Activated CD4-positive, alpha-beta T cell treated with anti-CD3 and anti-CD28 coated beads, Interleukin-2, amount 50 U/mL, for 1 hour (primary cell): ENCODE results near the gene PTDSS2.
"Not testable (repeated sequence)": the region's sequence is repeated elsewhere in the genome, so short reads cannot be mapped to it uniquely, and the experiment has no call there.

ENCODE experiments used
- DNase-seq: peaks from one replicate; pipeline ENCODE4 v3.0.0-alpha.2; 2020

The PTDSS2 gene

DNA sequence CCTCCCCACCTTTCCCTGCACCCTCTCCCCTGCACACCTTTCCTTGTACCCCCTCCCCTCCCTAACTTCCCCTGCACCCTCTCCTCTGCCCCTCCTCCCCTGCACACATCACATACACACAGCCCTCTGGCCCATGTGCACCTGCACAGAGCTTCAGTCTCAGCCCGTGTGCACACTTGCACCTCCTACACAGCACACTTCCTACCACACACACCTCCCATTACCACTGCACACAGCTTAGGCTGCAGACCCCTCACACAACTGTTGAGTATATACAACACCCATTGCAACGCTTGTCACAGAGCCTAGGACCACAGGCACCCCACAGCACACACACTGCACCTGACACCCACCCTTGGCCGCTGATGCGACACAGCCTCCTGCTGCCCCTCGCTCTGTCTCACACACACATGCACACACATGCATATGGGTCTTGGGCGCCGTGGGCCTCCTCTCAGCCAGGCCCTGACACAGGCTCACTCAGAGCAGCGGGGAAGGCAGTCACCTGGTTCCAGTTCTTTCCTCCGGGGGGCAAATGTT is 35.7 kb upstream of the PTDSS2 start:
- no peak for DNase-seq

DNA sequence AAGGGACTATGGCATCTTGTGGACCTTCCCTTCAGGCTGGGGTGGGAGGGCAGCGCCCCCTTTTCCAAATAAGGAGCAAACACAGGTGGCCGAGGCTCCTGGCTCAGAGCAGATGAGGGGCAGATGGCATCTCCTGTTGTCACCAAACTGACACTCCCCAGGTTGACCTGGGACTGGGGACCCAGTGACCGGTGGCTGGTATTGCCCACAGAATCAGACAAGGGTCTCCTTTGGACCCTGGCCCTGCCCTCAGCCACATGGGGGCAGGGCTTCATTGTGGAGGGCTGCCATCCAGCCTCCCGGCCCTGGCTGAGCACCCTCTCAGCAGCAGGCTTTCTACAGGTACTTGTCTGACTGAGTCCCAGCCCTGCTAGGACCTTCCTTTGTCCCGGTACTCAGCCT is 34.4 kb upstream of the PTDSS2 start:
- DNase-seq, result no peak

DNA sequence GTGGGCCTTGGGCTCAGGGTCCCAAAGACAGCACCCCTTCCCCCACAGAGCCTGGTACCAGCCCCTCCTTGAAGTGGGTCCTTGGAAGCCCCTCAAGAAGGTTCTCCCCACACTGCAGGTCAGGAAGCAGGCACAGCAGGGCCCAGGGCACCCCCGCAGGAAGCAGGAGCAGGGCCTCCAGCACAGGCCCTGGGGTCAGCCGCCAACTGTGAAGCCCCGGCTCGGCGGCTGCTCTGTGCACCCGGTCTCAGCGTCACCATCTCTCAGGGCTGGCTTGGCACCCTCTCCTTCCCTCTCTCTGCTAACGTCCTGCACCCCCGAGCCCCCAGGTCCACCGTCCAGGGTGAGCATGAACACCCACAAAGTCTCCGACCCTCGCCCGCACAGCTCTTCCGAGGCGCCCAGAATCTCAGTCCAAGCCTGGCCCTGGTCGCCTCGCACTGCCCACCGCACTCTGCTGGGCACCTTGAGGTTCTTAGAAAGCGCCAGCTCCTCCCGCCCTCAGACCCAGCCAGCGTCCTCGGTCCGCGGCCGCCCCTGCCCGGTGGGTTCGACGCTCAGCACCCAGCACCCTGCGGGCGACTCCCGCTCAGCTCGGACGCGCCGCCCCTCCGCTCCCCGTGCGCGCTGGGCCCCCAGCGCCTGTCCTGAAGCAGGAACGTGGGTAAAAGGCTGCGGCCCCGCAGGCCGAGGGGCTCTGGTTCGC is 33.9 kb upstream of the PTDSS2 start:
- DNase-seq, result no peak

DNA sequence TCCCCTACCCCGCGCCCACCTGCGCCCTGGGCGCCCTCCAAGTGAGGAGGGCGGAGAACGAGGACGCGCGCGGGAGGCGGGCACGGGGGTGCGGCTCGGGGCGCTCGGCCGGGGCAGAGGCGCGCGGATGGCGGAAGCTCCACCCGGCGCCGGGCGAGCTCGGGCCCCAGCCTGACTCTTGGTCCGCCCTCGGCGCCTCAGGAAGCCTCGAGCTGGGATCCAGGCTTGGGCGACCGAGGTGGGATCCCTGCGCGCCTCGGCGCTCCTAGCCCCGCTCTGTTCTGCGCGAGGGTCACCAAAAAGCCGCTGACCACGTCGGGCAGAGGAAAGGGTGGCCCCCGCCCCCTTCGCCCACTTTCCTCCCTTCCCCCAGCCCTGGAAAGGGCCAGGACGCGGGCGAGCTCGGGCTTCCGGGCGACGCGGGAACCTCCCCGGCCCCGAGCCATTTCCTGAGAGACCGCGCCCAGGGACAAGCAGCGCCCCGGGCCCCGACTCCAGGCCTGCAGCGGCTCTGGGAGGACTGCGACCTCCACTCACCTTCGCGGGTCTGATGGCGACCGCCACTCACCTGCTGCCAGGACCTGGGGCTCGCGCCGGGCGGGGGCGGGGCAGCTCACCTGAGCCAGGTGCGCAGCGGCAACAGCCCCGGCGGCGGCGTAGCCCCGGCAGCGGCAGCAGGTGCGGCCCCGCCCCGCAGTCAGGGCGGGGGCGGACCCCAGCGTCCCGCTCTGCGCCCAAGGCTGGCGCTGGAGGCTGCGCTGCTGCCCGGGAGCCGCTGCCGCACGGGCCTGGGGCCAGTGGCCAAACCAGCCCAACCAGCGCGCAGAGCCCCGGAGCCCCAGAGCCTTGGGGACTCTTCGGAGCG is 33.1 kb upstream of the PTDSS2 start:
- DNase-seq, result peak; percentile 36

DNA sequence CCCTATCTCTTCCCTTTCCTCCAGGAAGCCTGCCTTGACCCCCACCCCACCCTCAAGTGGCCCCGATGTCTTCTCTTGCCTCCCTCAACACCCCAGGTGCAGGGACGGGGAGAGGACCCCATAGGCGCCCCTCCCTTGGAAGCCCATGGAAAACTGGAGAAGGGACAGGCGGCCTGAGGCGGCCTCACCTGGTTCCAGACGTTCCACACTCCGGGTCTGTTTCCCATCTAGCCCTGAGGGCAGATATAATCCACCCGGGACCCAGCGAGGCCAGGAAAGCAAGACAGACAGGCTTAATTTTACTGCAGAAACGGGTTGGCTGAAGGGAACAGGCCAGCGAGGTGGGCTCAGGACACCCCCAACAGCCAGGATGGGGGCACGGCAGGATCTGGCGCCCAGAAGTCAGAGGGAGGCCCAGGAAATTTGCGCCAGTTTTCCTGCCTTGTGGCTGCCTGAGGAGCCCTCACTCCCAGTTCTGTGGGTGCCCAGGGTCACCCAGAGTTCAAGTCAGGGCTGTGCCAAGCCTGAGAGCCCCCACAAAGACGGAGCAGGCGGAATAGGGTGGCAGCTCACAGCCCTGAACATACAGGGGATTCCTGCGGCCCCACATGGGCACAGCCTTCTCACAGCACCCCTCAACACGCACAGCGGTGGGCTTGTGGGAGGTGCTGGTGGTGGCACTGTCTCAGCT is 32.3 kb upstream of the PTDSS2 start:
- DNase-seq, result no peak

DNA sequence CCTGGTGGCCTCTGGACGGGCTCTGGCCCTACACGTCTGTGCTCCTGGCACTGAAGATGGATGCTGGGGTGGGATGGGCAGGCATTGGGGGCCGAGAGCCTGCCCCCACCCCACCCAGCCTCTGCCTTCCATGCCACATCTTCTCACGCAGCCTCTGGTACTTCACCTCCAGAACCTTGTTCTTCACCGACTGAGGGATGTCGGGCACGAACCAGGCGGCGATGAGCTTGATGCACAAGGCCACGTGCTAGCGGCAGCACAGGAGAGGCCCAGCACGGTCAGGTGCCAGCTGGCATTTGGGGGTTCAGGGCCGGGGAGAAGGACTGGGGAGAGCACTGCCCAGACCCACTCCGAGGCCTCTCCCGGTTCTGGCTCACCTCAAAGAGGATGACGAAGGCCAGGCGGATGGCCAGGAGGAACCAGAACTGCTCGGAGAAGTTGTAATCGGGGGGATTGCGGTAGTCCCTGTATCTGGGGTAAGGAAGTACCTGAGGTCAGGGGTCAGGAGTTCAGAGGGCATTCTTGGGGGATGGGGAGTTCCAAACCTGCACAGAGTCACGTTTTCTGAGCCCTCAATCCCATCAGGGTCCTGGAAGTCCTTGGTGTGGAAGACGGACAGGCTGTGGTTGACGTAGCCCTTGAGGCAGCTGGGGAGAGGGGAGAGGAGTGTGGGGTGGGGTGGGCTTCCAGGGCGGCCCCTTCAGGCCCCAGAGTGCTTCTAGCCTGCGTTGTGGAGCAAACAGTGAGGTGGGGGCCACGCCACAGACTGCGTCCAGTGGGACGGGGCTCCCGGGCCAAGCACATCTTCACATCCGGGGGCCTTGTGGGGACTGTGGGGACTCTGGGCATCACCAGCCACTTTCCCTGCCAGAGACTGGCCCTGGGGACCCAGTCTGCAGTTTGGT is 31.5 kb upstream of the PTDSS2 start:
- no peak for DNase-seq

DNA sequence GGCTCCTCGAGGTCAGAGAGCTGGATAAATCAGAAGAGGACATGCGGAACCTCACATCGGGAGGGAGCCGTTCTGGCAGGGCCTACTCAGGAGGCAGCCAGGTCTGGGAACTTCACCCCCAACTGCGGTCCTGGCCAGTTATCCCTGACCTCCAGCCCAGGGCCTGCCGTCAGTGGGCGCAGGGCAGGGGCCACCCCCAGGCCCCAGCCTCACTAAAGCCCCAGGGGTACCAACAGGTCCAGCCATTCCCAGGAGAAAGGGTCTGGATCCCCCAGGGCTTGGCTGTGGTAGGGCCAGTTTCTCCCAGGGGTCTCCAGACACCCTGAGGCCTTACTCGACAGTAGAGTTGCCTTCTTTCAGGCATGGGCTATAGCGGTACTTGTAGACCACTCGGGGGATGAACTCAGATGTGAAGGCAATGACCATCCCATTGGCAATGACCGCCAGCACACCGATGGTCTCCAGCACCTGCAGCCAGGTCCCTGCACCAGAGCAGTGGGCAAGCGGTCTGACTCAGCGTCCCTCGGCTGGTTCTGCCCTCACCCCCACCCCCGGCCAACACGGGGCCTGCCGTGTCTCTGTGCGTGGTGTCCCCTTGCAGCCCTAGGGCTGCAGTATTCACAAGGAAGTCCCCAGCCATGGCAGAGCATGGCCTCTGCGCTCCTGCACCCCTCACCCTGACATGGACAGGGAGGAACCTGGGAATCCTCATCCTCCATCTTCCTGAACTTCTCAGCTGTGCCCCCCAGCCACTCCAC is 30.7 kb upstream of the PTDSS2 start:
- DNase-seq, result no peak

DNA sequence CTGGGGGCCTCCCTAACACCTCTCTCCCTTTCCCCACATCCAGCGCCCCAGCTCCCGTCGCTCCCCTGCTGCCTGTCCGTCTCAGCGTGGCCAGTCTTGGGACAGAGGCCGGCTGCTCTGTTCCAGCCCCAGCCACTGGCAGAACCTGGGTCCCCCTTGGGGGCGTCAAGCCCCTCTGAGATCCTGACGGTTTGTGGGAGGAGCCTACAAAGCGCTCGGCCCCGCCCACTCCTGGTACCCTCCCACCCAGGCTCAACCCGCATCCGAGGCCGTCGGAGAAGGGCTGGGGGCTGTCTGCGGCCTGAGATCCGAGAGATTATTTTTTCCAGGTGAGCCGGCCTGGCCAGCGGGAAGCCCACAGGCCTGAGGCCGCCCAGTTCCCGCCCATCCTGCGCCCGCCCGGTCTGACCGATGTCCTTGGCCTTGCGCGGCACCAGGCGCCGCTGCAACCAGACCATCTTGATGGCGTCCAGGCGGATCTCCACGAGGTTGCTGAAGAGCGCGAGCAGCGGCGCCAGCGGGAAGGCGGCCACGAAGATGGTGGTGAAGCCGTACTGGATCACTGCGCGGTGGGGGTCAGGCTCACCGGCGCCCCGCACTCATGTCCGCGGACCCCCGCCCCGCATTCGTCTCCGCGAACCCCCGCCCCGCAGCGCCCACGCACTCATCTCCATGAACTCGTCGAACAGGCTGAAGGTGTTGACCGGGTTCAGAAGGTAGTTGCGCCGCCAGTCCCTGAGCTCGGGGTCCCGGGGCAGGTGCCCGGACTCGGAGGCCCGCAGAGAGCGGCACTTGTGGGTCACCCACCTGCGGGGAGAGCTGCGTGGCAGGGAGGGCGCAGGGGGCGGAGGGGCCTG is 29.8 kb upstream of the PTDSS2 start:
- DNase-seq, result no peak

DNA sequence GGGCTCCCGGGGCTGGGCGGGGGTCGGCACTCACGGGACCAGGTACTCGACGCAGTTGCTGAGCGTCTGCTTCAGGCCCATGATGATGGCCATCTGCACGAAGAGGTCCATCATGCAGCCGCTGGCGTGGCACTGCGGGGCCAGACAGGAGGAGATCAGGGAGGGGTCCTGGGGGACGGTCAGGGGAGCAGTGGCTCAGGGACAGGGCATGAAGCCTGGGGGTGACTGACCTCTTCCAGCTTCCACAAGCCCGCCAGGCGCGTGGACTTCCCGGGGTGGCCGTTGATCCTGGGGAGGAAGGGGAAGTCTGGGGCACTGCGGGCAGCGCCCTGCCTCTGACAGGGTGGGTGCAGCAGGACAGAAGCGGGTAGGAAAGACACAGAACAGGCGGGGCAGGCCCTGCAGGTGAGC is 29.2 kb upstream of the PTDSS2 start:
- no peak for DNase-seq

DNA sequence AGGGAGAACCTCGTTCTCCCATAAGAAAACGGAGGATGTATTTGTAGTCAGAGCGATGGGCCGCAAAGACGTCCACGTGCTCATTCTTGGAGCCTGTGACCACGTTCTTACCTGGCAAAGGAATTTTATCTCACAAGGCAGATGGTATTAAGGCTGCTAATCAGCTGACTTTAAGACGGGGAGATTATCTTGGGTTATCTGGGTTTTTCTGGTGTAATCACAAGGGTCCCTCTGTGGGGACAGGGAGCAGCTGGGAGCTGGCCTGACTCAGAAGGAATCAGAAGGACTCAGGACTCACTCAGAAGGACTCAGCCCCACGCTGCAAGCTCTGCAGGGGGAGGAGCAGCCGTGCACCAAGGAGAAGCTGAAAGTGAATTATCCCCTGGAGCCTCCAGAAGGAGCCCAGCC is 27.8 kb upstream of the PTDSS2 start:
- DNase-seq, result no peak

DNA sequence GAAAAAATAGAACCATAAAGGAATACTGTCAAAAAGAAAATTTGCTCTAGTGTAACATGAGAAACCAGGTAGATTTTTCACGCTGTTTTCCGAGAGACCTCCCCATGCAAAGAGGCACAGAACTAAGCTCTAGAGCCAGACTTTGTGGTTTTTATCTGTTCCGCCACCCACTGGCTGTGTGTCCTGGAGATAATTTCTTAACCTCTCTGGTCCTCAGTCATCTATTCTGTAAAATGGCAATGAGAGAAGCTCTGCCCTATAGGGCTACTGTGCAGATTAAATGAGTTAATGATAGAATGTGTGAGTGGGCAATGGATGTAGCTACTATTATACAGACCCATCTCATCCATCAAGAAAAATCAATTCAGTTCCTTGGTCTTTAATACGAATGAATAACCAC is 25.8 kb upstream of the PTDSS2 start:
- DNase-seq, result no peak

DNA sequence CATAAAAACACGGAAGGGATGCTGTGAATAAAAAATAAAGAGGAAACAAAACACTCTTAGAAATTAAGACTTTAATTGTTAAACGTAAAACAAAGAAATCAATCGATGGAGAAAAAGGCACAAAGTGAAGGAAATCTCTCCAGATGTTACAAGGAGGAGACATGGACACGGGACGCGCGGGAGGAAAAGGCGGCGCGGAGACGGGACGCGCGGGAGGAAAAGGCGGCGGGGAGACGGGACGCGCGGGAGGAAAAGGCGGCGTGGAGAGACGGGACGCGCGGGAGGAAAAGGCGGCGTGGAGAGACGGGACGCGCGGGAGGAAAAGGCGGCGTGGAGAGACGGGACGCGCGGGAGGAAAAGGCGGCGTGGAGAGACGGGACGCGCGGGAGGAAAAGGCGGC is 25.3 kb upstream of the PTDSS2 start:
- not testable (repeated sequence) for DNase-seq

DNA sequence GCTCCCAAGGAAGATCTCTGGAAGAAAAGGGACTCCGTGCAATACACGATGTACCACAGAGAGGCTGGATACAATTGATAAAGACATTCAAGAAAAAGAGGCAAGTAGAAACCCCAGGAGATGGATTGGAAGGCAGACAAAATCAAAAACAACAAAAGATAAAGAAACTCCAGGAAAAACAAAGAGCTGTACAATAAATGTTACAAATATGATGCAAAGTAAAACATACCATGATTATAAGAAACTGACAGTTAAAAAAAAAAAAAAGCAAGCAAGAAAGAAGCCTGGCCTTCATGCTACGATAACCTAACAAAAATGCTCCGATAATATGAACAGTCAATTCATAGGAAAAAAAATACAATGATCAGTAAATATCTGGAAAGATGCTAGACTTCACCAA is 24.8 kb upstream of the PTDSS2 start:
- no peak for DNase-seq

DNA sequence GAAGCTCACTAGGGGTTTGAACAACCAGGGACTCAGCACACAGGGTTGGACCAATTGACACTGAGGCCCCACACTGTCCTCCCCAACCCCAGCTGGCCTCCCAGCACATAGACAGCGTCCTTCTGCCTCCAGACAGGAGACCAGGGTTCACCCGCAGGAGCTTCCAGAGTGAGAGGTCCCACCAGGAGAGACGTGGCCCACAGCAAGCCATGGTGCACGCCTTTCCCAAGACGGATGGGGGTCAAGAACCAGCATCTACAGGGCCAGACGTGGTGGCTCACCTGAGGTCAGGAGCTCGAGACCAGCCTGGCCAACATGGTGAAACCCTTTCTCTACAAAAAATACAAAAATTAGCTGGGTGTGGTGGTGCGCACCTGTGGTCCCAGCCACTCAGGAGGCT is 23.2 kb upstream of the PTDSS2 start:
- no peak for DNase-seq

DNA sequence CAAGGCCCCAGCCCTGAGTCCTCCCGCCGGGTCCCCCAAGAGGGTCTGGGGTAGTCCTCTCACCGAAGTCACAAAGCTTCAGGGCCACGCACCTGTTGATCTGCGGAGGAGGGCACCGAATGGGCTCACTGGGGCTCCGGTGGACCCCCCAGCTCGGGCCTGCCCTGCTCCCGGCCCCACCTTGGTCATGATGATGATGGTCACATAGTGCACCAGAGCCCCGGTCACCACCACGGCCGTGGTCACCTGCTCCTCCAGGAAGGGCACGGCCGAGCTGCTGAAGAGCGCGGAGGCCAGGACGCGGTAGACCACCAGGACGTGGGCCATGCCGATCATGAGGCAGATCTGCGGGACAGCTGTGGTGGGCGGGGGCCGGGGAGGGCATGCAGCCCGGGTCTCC is 21.8 kb upstream of the PTDSS2 start:
- no peak for DNase-seq

DNA sequence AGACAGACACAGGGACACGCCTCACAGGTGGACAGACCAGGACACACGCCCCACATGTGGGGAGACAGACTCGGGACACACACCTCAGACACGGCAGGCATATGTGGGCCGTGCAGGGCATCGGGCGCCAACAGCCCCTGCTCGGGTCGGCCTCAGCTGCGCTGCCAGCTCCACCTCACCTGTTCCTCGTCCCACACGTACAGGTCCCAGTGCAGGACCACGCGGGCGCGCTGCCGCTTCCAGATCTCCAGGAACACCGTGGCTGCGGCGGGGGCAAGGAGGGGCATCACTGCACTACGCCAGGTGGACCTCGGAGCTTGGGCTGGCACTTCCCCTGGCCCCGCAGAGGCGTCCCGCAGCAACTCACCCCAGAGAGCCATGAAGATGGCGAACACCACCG is 20.7 kb upstream of the PTDSS2 start:
- no peak for DNase-seq

DNA sequence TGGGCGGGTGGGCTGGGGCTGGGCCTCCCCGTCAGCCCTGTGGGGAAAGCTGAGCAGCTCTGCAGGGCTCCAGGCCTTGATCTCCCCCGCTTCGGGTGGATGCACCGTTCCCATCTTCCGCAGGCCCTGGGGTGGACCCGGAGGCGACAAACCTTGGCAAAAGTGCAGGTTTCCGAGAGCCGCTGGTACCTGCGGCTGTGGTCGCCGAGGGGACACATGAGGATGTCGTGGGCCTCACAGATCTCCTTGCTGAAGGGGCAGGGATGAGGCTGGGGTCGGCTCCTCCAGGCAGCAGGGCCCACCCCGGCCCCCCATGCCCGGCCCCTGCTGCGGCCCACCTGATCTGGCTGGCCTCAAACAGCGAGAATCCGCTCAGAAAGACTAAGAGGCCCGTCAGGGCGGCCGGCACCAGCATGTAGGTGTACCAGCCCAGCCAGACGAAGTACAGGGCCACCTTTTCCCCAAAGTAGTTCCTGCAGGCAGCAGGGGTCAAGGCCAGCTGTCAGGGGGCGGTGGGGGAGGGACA is 20.1 kb upstream of the PTDSS2 start:
- no peak for DNase-seq

DNA sequence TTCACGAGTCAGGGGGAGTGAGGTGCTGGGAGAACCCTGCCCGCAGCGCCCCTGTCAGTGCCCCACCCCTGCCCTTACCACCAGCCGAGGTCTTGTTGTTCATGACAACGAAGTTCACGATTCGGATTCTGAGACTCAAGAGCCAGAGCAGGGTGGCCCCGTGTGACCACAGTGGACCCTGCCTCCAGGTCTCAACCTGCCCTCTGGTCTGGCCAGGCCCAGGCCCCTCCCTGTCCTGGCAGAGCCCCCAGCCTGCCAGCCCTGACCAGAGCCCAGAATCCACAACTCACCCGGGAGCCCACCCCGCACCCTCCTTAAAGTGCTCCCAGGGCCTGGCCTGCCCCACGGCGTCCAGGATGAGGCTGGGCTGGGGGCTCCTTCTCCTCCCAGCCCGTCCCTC is 18.2 kb upstream of the PTDSS2 start:
- DNase-seq, result no peak

DNA sequence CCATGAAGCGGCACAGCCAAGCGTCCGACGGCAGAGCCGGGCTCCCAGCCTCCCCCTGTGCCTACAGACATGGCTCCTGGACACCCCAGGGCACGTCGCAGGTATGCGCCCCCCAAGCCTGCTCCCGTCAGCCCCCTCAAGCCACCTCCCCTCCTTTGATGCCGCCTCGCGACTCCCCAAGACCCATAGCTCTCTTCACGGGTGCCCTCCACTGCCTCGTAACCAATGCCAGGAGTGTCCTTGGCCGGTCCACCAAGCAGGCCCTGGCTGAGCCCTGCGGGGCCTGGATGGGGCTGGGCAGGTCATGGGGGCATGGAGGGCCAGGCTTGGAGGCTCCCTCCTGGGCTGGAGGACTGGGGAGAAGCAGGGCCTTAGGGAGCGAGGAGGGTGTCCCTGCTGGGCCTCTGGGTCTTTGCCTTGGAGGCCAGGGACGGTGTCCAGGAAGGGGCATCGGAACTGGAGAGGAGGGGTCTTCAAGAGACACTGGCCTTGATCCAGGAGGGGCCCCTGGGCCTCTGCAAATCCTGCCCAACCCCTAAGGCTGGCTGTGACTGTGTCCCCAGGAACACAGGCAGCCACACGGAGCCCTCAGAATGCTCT is 17.5 kb upstream of the PTDSS2 start:
- no peak for DNase-seq

DNA sequence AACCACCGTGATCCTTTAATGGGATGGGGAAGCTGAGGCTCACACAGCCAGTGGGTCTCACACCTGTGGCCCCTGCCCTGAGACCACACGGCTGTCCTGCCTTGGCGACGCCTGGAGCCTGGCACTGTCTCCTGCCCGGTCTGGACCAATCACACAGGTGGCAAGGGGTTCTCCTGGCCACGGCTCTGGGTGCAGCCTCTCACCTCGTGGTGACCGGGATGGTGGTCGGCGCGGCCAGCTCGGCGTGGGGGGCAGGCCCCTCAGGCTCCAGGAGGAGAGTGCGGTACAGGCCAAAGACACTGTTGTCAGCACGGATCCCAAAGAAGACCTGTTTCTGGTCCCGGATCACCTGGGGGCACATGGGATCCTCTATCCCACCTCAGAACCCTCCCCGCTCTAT is 17.0 kb upstream of the PTDSS2 start:
- DNase-seq, result no peak
